Measurements from ENCODE around the gene MYO18A.

The MYO18A gene

GRCh38 chr17:29138971-29139691 lies 41.1 kb downstream of the MYO18A start:
- no peak for TF ChIP-seq CTCF (IDR thresholded peaks at IDR 0.05)

DNA sequence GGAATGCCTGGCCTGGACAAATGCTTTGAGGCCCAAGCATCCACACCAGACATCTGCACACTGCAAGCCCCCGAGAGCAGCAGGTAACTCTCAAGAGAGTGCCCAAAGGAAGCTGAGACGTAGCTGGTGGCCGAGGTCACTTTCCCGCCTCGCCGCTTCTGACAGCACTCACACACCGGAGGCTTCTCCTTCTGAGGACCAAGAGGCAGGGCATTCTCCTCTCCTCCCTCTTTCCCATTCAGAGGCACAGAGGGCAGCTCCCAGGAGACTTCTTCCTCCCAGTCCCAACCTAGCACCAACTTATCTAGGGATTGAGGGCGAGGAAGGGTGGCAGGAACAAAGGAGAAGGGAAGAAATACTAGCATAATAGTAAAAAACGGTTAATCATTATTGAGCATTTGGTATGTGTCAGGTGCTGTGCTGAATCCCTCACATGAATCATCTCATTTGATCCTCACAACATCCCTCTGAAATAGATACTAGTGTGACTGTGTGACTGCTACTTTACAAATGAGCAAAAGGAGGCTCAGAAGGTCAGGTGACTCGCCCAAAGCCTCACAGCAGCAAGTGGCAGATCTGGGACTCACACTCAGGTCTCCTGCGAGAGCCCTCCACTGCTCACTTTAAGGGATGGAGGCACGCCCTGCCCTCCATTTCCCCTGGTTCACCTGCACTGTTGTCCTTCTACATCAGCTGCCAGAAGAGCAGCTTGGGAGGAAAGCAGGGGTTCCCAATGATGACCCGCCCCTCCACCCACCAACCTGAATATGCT lies 41.8 kb downstream of the MYO18A start:
- no peak for TF ChIP-seq CTCF (IDR thresholded peaks at IDR 0.05)

- TF ChIP-seq CTCF (IDR thresholded peaks at IDR 0.05), result no peak
Observed at GRCh38 chr17:29136998-29137730, 43.0 kb downstream of the MYO18A start.

- no peak for TF ChIP-seq CTCF (IDR thresholded peaks at IDR 0.05)
Observed at GRCh38 chr17:29135464-29135863, 44.7 kb downstream of the MYO18A start.

- no peak for TF ChIP-seq CTCF (IDR thresholded peaks at IDR 0.05)
Observed at GRCh38 chr17:29133121-29133713, 47.0 kb downstream of the MYO18A start.

GRCh38 chr17:29131814-29132682 lies 48.1 kb downstream of the MYO18A start:
- TF ChIP-seq CTCF (IDR thresholded peaks at IDR 0.05), result no peak

Data from LNCAP (cell line).